Adipose tissue (tissue), 3 donors: ENCODE data around the gene CLSTN2. TPM values are rescaled to one million over a fixed set of nuclear protein-coding genes. Genes with fewer than 3 reads are reported as not detected.

Experiments
- H3K27ac ChIP-seq: one replicate; pipeline ENCODE4 v1.5.1; 2013; ENCODE audit warnings: low read depth, low read length
- WGBS, 3 donors: extraction: QIAGEN DNeasy Blood & Tissue Kit; methylation state at CpG; one replicate each; pipeline ENCODE4 v1.1.7; 2013; 5-methylcytosine and 5-hydroxymethylcytosine counted together
- polyA plus RNA-seq, 3 donors: library from polyadenylated mRNA; stranded (reverse); fragments of 200-250 nt; gene quantifications; one replicate each; pipeline ENCODE4 v1.2.3, GENCODE V29; 2013
- donor health status: healthy with polysubstance abuse.
- donor health status: Bipolar disorder and iron deficiency.
- donor health status: healthy.

The CLSTN2 gene
- polyA plus RNA-seq, 3 donors, result 1.3 to 11.8 (median 5.6) TPM

DNA sequence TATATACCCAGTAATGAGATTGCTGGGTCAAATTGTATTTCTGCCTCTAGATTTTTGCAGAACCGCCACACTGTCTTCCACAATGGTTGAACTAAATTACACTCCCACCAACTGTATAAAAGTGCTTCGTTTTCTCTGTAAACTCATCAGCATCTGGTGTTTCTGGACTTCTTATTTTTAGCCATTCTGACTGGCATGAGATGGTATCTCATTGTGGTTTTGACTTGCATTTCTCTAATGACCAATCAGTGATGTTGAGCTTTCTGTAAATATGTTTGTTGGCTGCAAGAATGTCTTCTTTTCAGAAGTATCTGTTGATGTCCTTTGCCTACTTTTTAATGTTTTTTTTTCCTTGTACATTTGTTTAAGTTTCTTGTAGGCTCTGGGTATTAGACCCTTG lies 560.0 kb downstream of the CLSTN2 start:
- H3K27ac ChIP-seq, result no peak overlapping the region
- 64 to 71% (median 65%) methylated on average over 2 of the region's 2 CpGs for WGBS, 3 donors

DNA sequence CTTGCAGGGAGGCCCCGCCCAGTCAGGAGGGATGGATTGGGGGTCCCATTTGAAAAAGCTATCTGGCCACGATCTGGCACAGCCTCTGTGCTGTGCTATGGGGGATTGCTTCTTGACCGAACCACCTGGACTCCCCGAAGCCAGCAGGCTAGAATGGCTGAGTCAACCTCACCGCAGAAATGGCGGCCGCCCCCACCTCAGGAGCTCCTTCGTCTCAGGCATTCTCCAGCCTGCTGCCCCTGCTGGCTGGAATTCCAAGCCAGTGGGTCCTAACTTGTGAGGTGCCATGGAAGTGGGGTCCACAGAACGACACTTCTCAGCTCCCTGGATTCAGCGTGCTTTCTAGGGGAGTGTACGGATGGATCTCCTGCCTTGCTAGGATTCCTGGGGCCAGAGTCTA lies 562.3 kb downstream of the CLSTN2 start:
- WGBS, 3 donors, result 88 to 93% (median 91%) methylated on average over 11 of the region's 11 CpGs
- H3K27ac ChIP-seq, result no peak overlapping the region

DNA sequence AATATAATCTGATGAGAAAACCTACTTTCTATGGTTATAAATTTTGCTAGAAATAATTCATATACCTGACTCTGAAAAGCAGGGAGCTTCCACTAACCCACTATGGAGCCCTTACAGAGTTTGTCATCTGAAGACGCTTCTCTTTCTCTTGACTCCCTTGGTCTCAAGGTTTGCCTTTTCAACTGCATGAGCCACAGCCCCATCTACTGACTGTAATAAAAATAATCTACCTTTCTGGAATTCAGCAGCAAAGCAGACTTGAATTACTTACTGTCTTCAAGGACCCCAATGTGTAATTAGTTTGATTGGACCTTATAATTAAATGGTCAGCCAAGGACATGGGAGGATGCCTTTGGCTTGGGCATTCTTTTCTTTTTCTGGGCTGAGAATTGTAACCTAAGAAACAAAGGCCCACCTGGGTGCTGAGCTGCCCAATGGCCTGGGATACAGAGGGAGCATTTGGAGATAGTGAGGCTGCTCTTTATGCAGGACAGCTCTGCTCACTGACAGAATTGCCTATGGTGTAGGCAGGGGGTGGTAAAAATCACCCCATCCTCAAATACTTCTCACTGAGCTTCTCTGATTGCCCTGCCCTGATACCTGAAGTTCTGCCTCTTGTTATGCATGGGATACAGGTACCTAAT lies 564.3 kb downstream of the CLSTN2 start:
- 19 to 45% (median 29%) methylated on average over 1 of the region's 1 CpG for WGBS, 3 donors
- H3K27ac ChIP-seq, result no peak overlapping the region

DNA sequence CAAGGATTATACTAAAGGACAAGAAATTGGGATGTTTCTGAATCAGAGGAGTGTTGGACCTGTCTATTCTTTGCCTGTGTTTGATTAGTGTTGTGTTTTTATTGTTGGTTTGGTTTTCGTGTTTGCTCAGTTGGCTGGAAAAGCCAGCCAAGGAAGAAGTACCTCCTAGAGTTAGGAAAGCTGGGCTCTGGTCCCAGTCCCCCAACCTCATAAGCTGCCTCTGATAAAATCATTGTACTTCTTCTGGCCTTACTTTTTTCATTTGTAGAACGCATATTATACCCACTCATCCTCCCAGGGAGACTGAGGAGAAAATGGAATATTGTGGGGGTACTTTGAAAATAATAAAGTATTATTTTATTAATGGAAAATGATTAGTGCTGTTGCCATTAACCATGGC lies 565.5 kb downstream of the CLSTN2 start:
- H3K27ac ChIP-seq, result no peak overlapping the region
- 69 to 85% (median 75%) methylated on average over 2 of the region's 2 CpGs for WGBS, 3 donors

DNA sequence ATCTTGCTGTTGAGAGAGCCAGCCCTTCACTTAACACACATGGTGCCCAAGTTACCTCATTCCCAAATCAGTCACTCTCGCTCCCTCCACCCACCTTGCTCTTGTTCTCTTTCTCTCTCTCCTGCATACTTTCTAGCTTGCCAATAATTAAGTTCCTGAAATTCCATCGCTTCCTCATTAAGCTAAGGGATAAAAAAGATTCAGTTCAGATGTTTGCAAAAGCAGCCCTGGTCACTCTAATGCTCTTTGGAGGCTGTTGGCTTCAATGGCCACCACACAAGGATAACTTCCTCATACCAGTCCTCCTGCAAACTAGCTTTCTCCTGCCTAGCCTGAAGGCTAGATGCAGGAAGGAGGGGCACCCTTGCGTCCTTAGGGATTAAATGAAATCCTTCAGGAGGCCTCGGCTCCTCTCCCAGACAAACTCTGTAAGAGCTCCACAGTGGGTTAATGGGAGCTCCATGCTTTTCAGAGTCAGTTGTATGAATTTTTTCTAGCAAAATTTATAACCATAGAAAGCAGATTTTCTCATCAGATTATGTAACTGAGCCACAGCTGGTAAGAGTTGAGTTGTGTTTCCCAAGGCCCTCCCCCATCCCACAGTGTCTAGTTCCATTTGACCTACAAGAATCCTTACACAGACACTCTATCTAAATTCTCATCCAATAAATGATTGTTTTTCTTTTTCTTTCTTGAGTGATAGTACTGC lies 566.2 kb downstream of the CLSTN2 start:
- H3K27ac ChIP-seq, result no peak overlapping the region
- 73 to 83% (median 73%) methylated on average over 4 of the region's 4 CpGs for WGBS, 3 donors

DNA sequence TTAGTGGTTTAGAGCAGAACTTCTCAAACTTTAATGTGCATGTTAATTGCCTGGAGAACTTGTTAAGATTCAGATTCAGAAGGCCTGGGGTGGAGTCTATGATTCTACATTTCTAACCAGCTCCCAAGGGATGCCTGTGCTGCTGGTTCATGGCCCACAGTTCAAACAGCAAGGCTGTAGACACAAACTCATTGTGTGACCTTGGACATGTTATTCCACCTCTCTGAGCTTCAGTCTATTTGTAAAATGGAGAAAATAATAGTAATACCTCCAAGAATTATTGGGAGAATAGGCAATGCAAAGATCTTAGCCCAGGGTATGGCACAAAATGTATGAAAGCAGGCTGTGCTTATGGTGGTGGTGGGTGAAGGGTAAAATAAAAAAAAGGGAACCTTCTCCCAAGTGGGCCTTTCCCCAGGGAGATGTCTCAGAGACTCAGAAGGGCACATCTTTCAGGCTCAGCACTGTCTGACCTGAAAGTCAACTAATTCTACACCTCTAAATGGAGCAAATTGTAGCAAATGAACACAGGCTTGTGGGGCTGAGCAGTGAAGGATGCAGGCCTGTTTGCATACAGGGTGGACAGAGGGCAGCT lies 566.9 kb downstream of the CLSTN2 start:
- no peak overlapping the region for H3K27ac ChIP-seq

DNA sequence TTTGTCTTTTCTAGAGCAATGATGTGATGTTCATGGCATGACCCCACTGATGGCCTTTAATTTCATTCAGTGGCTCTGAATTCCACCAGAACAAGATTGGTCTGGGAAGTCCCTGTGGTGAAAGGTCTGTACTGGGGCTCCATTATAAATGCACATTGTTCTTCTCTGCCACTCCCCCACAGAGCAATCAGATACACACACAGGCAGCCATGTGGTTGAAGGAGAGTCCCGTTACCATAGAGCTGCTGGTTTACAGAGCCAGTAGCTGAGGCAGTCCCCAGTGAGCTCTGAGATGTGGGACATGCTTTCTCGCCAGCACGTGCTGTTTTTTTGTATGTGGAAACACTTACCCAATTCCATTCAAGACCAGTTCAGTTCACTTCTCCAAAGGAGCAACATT lies 570.2 kb downstream of the CLSTN2 start:
- WGBS, 3 donors, result 18 to 38% (median 24%) methylated on average over 3 of the region's 3 CpGs
- no peak overlapping the region for H3K27ac ChIP-seq

DNA sequence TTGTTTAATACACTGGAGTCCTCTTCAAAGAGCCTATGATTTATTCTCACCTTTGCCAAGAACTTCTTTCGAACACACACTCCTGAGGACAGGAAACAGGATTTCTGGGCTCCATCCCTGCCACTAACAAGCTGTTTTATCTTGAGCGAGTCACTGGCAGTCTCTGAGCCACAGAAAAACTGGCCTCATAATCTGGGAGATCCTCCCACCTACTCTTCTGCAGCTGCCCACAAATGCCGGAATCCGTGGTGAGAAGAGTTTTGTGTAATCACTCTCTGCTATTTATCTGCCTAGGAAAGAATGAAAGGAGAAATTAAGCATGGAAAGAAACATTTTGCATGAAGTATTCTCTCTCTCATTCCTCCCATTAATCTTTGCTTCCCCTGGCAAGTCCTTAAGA lies 570.9 kb downstream of the CLSTN2 start:
- H3K27ac ChIP-seq, result no peak overlapping the region
- 50 to 58% (median 57%) methylated on average over 4 of the region's 4 CpGs for WGBS, 3 donors

DNA sequence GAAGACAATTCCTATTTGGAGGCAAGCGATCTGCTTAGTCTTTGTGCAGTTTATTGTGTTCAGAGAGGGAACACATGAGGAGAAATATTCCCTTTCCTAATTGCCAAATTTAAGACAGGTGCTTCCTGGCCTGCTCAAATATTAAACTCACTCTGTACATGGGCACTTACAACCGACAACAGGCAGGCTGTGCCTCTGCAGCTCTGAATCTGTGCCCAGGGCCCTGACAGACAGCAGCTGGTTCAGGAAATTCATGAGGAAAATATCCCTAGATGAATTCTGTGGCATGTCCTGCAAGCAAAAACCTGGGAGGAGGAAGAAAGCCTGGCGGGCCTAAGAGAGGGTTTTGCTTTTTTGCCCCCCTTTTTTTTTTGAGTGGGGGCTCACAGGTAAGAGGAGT lies 573.6 kb downstream of the CLSTN2 start:
- H3K27ac ChIP-seq, result no peak overlapping the region
- 41 to 76% (median 69%) methylated on average over 3 of the region's 3 CpGs for WGBS, 3 donors

DNA sequence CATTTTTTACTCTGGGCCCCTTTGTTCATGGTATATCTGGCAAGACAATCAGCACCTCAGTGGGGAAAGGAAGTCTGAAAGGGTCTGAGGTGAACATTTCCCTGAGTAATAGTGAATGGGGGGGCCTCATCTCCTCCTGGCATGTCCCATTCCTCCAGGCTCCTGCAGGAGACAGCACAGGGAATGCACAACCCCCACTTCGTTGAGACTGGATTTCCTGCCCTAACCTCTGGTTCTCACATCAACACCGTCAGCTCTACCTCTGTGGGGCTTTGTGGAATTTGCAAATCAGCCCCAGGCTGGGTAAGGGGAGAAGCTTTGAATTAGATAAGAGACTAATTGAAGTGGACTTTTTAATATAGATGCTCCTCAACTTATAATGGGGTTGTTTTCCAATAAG lies 574.5 kb downstream of the CLSTN2 start:
- H3K27ac ChIP-seq, result no peak overlapping the region
- 39 to 45% (median 41%) methylated on average over 2 of the region's 2 CpGs for WGBS, 3 donors

DNA sequence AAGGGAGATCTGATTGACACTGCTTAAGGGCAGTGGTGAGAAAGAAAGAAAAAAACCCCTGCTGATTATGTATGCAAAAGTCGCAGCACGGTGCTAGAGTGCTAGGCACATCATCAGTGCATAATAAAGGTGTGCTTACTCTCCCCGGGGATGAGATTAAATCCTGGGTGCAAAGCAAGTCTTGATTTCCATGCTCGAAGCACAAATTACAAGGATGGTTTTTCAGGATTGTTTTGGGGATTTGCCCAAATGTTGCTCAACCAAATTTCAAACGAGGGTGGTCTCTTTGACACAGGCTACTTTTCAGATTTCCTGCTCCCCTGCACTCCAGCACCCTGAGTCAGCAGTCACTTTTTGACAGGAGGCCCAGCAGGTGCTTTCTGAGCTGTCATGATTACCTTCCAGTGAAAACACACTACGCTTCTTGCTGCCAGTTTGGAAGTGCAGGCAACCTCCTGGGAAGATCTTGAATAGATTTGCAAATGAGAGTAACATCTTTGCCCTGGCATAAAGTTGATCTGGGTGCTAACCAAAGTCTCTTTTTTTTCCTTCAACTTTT lies 575.4 kb downstream of the CLSTN2 start:
- no peak overlapping the region for H3K27ac ChIP-seq
- 20 to 27% (median 22%) methylated on average over 6 of the region's 6 CpGs for WGBS, 3 donors

DNA sequence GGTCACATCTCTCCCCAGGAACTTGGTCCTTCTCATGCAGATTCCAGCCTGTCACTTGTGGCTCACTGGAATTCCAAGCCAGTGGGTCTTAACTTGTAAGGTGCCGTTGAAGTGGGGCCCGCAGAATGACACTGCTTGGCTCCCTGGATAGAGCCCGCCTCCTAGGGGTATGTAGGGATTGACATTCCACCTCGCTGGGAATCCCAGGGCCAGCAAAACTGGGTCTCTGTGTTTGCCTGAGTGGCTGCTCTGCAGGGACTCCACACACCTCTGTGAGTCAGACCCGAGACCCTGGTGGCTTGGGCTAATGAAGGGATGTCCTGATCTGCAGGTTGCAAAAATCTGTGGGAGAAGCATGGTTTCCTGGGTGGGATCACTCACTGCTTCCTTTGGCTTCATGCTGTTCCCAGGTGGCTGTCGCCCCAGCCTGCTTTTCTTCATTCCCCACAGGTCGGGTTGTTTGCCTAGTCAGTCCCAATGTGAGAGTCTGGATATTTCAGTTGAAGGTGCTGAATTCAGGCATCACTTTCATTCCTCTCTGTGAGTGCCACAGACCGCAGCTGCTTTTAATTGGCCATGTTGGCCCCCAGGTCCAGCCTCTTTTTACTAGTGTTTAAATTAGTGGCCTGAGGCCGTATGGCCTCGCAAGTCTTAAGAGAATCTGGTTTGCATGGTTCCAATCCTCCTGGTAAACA lies 586.9 kb downstream of the CLSTN2 start:
- no peak overlapping the region for H3K27ac ChIP-seq
- WGBS, 3 donors, result 67 to 79% (median 79%) methylated on average over 10 of the region's 10 CpGs

DNA sequence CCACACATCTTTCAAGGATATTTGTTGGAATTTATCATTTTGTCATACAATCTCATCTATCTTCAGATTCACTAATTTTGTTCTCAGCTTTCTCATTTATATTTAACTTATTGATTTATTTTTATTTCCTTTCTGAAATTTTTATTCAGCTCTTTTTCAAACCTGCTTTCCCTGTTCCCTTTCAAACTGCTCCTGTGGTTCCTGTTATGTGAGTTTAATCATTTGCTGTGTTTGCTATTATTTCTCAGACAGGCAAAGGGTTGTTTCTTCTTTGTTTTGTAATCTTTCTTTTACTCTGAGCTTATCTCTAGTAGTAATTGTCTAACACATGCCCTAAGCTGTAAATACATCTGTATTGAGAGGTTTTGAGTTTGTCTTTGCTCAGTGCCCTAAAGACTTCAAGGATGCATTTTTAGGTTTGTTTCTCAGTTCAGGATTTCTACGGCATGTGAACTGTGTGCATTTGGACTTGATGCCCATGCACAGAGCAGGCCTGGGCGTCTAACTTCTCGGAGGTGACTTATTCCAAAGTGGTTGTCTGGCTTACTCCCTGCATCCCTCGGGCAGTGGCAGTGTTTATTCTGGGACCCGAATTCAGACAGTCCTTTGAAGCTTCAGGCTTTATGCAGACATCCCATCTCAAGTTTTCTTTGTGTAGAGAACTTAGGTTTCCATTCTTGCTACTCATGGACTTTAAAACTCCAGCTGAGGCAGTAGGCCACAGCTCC lies 587.8 kb downstream of the CLSTN2 start:
- 40 to 77% (median 76%) methylated on average over 5 of the region's 5 CpGs for WGBS, 3 donors
- H3K27ac ChIP-seq, result no peak overlapping the region

DNA sequence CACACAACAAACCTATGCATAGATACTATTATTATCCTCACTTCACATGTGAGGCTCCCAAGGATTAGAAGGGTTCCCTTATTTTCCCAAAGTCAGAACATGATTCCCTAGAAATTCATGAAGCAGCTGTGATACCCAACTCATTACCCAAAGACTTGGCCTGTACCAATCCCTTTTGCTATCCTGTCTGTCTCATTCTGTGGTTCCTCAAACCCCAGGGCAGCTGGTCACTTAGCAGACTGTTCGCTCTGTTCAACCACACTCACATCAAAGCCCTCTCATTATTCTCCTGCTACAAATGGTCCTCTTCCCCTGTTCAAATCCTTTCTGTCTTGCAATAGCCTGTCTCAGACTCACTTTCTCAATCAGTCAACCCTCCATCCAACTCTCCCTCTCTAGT lies 588.6 kb downstream of the CLSTN2 start:
- WGBS, 3 donors, result 39 to 95% (median 88%) methylated on average over 1 of the region's 1 CpG
- no peak overlapping the region for H3K27ac ChIP-seq

DNA sequence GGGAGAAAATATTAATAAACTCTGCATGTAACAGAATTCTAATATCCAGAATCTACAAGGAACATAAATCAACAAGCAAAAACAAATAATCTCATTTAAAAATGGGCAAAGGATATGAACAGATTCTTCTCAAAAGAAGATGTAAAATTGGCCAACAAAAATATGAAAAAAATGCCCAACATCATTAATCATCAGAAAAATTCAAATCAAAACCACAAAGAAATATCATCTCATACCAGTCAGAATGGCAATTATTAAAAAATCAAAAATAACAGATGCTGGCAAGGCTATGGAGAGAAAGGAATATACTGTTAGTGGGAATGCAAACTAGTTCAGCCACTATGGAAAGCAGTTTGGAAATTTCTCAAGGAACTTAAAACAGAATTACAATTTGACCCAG lies 592.2 kb downstream of the CLSTN2 start:
- no peak overlapping the region for H3K27ac ChIP-seq

DNA sequence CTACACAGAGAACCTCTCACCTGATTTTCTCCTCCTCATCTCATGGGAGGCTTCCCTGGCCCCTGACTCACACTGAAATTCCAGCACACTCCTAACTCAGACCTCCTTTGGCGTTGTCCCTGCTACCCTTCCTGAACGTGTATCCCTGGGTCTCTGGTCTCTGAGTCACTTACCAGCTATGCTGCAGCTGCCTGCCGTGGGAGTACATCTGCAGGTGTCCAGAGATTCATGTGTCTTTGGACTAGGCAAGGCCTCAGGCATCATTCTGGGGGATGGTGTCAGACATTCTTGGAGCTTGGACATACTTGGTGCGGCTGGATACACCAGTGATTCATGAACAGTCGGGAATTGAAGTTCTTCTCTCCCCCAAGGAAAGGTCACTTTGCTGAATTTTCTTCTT lies 594.1 kb downstream of the CLSTN2 start:
- 52 to 77% (median 63%) methylated on average over 5 of the region's 5 CpGs for WGBS, 3 donors
- no peak overlapping the region for H3K27ac ChIP-seq

DNA sequence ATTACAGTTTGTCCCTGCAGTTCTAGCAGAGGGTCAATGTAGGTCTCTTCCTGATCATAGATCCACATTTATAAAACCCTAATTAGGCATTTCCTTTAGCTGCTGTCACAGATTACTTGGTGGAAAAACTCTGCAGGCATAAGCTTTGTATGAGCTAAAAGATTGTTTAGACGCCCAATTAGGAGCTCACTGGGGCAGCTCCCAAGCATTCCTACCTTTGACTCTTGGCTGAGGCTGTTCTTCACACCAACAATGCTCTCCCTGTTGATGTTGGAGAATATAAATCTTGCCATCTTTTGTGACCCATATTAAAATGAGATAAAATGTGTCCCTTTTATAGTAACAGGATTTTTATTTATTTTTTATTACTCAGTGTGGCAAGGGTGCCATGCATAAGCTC lies 594.6 kb downstream of the CLSTN2 start:
- H3K27ac ChIP-seq, result no peak overlapping the region
- 44 to 62% (median 48%) methylated on average over 1 of the region's 1 CpG for WGBS, 3 donors

DNA sequence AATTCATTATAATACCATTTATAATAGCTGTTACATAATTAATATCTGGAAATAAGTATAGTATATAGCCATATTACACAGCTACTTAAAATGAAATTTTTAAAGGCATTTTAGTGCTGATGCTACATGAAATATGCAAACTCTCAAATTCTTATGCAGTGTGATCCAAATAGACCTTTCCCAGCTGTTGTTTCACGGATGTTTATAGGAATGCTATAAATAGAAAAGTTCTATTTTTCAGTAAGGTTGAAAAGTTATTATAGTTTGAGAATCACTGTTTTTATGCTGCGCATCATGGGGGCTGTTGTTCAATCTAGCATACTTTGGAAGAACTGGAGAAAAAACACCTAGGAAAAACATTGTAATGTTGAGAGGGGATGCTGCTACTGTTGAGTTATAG lies 595.1 kb downstream of the CLSTN2 start:
- WGBS, 3 donors, result 77 to 81% (median 79%) methylated on average over 2 of the region's 2 CpGs
- H3K27ac ChIP-seq, result no peak overlapping the region

DNA sequence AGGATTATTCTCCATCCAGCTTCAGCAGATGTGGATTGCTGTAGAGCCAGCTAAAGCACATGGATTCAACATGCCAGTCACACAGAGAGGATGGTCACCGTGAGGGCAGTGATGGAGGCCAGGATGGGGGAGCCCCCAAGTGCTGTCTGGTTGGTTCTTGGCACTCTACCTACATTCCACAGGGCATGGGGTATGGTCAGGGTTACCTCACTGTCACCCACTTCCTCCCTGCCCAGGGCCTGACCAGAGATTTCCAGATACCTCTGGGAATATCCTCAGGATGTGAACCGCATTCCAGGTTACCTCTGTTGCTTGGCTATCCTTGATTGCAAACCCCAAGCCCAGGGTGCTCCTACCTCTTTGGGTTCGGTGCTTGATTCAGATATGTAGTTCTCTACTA lies 595.6 kb downstream of the CLSTN2 start:
- H3K27ac ChIP-seq, result no peak overlapping the region
- WGBS, 3 donors, result 82 to 93% (median 91%) methylated on average over 3 of the region's 3 CpGs
